ENCODE data around the gene BTBD18.

The BTBD18 gene

GRCh38 chr11:57751676-57752253, at the start of gene BTBD18:
Gene BTBD18, minus strand, starts transcription at chr11:57751819. Its CDS starts 631 bp downstream, at chr11:57751188.
- peak; percentile 94 for DNase-seq (ENCODE audit: low spot score)

- DNase-seq (ENCODE audit: low spot score), result no peak
Observed at GRCh38 chr11:57801183-57801485, 49.5 kb upstream of the BTBD18 start.

GRCh38 chr11:57800444-57801182, 49.0 kb upstream of the BTBD18 start:
- no peak for DNase-seq (ENCODE audit: low spot score)

- no peak for DNase-seq (ENCODE audit: low spot score)
Observed at GRCh38 chr11:57798905-57799559, 47.4 kb upstream of the BTBD18 start.

- DNase-seq (ENCODE audit: low spot score), result no peak
Observed at GRCh38 chr11:57793351-57794115, 41.9 kb upstream of the BTBD18 start.

GRCh38 chr11:57792870-57793269, 41.3 kb upstream of the BTBD18 start:
- DNase-seq (ENCODE audit: low spot score), result peak; percentile 90

- no peak for DNase-seq (ENCODE audit: low spot score)
Observed at GRCh38 chr11:57792060-57792541, 40.5 kb upstream of the BTBD18 start.

- no peak for DNase-seq (ENCODE audit: low spot score)
Observed at GRCh38 chr11:57791321-57792059, 39.9 kb upstream of the BTBD18 start.

- no peak for DNase-seq (ENCODE audit: low spot score)
Observed at GRCh38 chr11:57788703-57789088, 37.1 kb upstream of the BTBD18 start.

- peak; percentile 80 for DNase-seq (ENCODE audit: low spot score)
Observed at GRCh38 chr11:57787920-57788702, 36.5 kb upstream of the BTBD18 start.

- DNase-seq (ENCODE audit: low spot score), result no peak
Observed at GRCh38 chr11:57787006-57787604, 35.5 kb upstream of the BTBD18 start.

GRCh38 chr11:57786436-57786835, 34.8 kb upstream of the BTBD18 start:
- no peak for DNase-seq (ENCODE audit: low spot score)

GRCh38 chr11:57785072-57785471, 33.5 kb upstream of the BTBD18 start:
- no peak for DNase-seq (ENCODE audit: low spot score)

- no peak for DNase-seq (ENCODE audit: low spot score)
Observed at GRCh38 chr11:57781529-57781943, 29.9 kb upstream of the BTBD18 start.

GRCh38 chr11:57779276-57779675, 27.7 kb upstream of the BTBD18 start:
- no peak for DNase-seq (ENCODE audit: low spot score)

- peak; percentile 97 for DNase-seq (ENCODE audit: low spot score)
Observed at GRCh38 chr11:57778318-57779037, 26.9 kb upstream of the BTBD18 start.

- DNase-seq (ENCODE audit: low spot score), result peak; percentile 95
Observed at GRCh38 chr11:57777969-57778317, 26.3 kb upstream of the BTBD18 start.

- no peak for DNase-seq (ENCODE audit: low spot score)
Observed at GRCh38 chr11:57776577-57777210, 25.1 kb upstream of the BTBD18 start.

- no peak for DNase-seq (ENCODE audit: low spot score)
Observed at GRCh38 chr11:57776031-57776521, 24.5 kb upstream of the BTBD18 start.
